Measurements from ENCODE around the gene OAF. TPM values are rescaled to one million over a fixed set of nuclear protein-coding genes. Genes with fewer than 3 reads are reported as not detected.

The OAF gene
- total RNA-seq, 1 experiment from 2014 or later: 32.3 TPM

GRCh38 chr11:120215634-120216033 is 4.8 kb downstream of the OAF start:
- no peak for ATAC-seq
- ChIA-PET RAD21 (ENCODE audit: low non-redundant PET in 1 of 2, low total read pairs in 2 of 2, uncharacterized antibody in 2 of 2, unreplicated experiment in 2 of 2) (no interaction called here), CTCF (no interaction called here), POLR2A (no interaction called here)
- intact Hi-C loops (cut with micrococcal nuclease): no loop called here
- Histone ChIP-seq H3K27ac (ENCODE audit: low read depth, low read length) (no peak overlapping the region), H3K4me3 (replicated peaks in 1 of 2; ENCODE audit: low read depth in 1 of 2, low read length in 2 of 2) (no peak overlapping the region), H3K4me1 (ENCODE audit: control insufficient read depth in 1 of 2, insufficient read depth in 2 of 2, low read length in 2 of 2) (peaks cover 13 to 26% of the 10 kb centered on the region in 2 experiments; a peak in 3 of 4 replicates), H4K20me1 (ENCODE audit: insufficient read depth) (no peaks in the 10 kb centered on the region), H2AFZ (ENCODE audit: low read depth, low read length, poor library complexity, severe bottlenecking) (no peak overlapping the region), H3K36me3 (ENCODE audit: control insufficient read depth in 1 of 2, insufficient read depth in 2 of 2, low read length in 2 of 2) (no peaks in the 10 kb centered on the region), H3K9me2 (ENCODE audit: insufficient read depth) (no peaks in the 10 kb centered on the region), H3K27me3 (ENCODE audit: insufficient read depth, low read length) (no peaks in the 10 kb centered on the region), H3K9me3 (ENCODE audit: control insufficient read depth in 1 of 2, insufficient read depth in 1 of 2, low read depth in 1 of 2, low read length in 2 of 2) (no peaks in the 10 kb centered on the region), H3K4me2 (ENCODE audit: low read length) (peak overlapping the region; percentile 33; the same call in 1 of the 2 replicates), H3K79me2 (ENCODE audit: insufficient read depth, low read length) (peaks cover 6% of the 10 kb centered on the region; the same call in 1 of the 2 replicates), H3K9ac (ENCODE audit: low read length) (no peak overlapping the region)
- DNase-seq (ENCODE audit: low read depth, low spot score): no peak
- no peak for TF ChIP-seq ZNF274 (IDR thresholded peaks at IDR 0.05; ENCODE audit: low read depth, low read length)
- TF ChIP-seq EZH2phosphoT487 (IDR thresholded peaks at IDR 0.05; ENCODE audit: borderline replicate concordance): no peak
- TF ChIP-seq, protein P1, sequence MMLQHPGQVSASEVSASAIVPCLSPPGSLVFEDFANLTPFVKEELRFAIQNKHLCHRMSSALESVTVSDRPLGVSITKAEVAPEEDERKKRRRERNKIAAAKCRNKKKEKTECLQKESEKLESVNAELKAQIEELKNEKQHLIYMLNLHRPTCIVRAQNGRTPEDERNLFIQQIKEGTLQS (IDR thresholded peaks at IDR 0.05): no peak
- TF ChIP-seq SIN3A (IDR thresholded peaks at IDR 0.05; ENCODE audit: low read depth): no peak
- TF ChIP-seq EGR1 (IDR thresholded peaks at IDR 0.05; ENCODE audit: low read depth): no peak
- no peak for TF ChIP-seq REST (IDR thresholded peaks at IDR 0.05; ENCODE audit: low read depth)
- TF ChIP-seq SP1 (IDR thresholded peaks at IDR 0.05; ENCODE audit: low read depth): no peak
- TF ChIP-seq POLR2AphosphoS5 (IDR thresholded peaks at IDR 0.05; ENCODE audit: low read depth, low read length): no peak
- no peak for TF ChIP-seq ELF1 (IDR thresholded peaks at IDR 0.05; ENCODE audit: borderline replicate concordance, low read depth)
- no peak for TF ChIP-seq SRF (IDR thresholded peaks at IDR 0.05; ENCODE audit: low read depth)
- no TSS peak for BruUV-seq (replicated peaks)

Data from HCT116 (cell line).